T-helper 1 cell treated with Interleukin-12 subunit alpha and Interleukin-12 subunit beta and Interleukin-4 antibody, amounts not matched to agents 30 ng/mL and 1 ng/mL, for 36 hours (primary cell): ENCODE data around the gene GK. TPM values are rescaled to one million over a fixed set of nuclear protein-coding genes. Genes with fewer than 3 reads are reported as not detected.

ENCODE experiments used
- intact Hi-C: fragments of 100-400 bp; cut with micrococcal nuclease; formaldehyde crosslinking; loops from one replicate; pipeline ENCODE4 v1.15.1; 2024
- total RNA-seq: library from RNA; stranded (reverse); gene quantifications from 2 replicates; pipeline ENCODE4 v1.2.3, GENCODE V29; 2022

GK gene
- 68.8 and 75.3 TPM in 2 replicates for total RNA-seq

- intact Hi-C loops = loop anchor here (1.0 to 10.0 kb wide), 5 partner anchors 17 to 441 kb away; partner anchors contain the start of gene TAB3
Measured at GRCh38 chrX:30653415-30654131, at the start of gene GK. Gene GK, plus strand, starts transcription at chrX:30653423. Its CDS starts 115 bp downstream, at chrX:30653538.

GRCh38 chrX:30607155-30607554 lies 46.1 kb upstream of the GK start:
- intact Hi-C loops = no loop called here

GRCh38 chrX:30610026-30610425 lies 43.2 kb upstream of the GK start:
- intact Hi-C loops = no loop called here

GRCh38 chrX:30612250-30612655 lies 41.0 kb upstream of the GK start:
- intact Hi-C loops = no loop called here

- intact Hi-C loops = no loop called here
Measured at GRCh38 chrX:30613721-30614120, 39.5 kb upstream of the GK start.

GRCh38 chrX:30615229-30615628 lies 38.0 kb upstream of the GK start:
- intact Hi-C loops = no loop called here

GRCh38 chrX:30618160-30618765 lies 35.0 kb upstream of the GK start:
- intact Hi-C loops = no loop called here

GRCh38 chrX:30620125-30620524 lies 33.1 kb upstream of the GK start:
- intact Hi-C loops = no loop called here

GRCh38 chrX:30620980-30621618 lies 32.1 kb upstream of the GK start:
- intact Hi-C loops = no loop called here

- intact Hi-C loops = no loop called here
Measured at GRCh38 chrX:30622361-30622760, 30.9 kb upstream of the GK start.

- intact Hi-C loops = no loop called here
Measured at GRCh38 chrX:30626402-30626801, 26.8 kb upstream of the GK start.

GRCh38 chrX:30627818-30628652 lies 25.2 kb upstream of the GK start:
- intact Hi-C loops = no loop called here

GRCh38 chrX:30634070-30634469 lies 19.2 kb upstream of the GK start:
- intact Hi-C loops = loop anchor here (2.0 to 10.0 kb wide), 3 partner anchors 19 to 1021 kb away; partner anchors contain the start of gene GK

- intact Hi-C loops = loop anchor here (1.0 to 10.0 kb wide), 7 partner anchors 17 to 1019 kb away; partner anchors contain the start of genes GK and TAB3
Measured at GRCh38 chrX:30635630-30636029, 17.6 kb upstream of the GK start.

GRCh38 chrX:30637874-30638815 lies 15.1 kb upstream of the GK start:
- intact Hi-C loops = loop anchor here (5.0 to 10.0 kb wide), 2 partner anchors 334 to 1017 kb away; no protein-coding TSS in a partner anchor

- intact Hi-C loops = loop anchor here (5.0 to 10.0 kb wide), 2 partner anchors 333 to 1015 kb away; no protein-coding TSS in a partner anchor
Measured at GRCh38 chrX:30639702-30640101, 13.5 kb upstream of the GK start.

GRCh38 chrX:30642642-30643041 lies 10.6 kb upstream of the GK start:
- intact Hi-C loops = loop anchor here (1.0 to 2.0 kb wide), 4 partner anchors 10 to 246 kb away; partner anchors contain the start of gene TAB3

GRCh38 chrX:30643313-30643821 lies 9.9 kb upstream of the GK start:
- intact Hi-C loops = loop anchor here (1.0 to 2.0 kb wide), 4 partner anchors 9 to 245 kb away; partner anchors contain the start of gene TAB3

GRCh38 chrX:30649859-30650258 lies 3.4 kb upstream of the GK start:
- intact Hi-C loops = loop anchor here (10.0 kb wide), 2 partner anchors 415 to 445 kb away; no protein-coding TSS in a partner anchor
